NCI-H146 (cell line): ENCODE data around the gene TMEM121.
A peak's percentile ranks its signal among the peaks of the same experiment; 100 is the strongest.
"Not testable (repeated sequence)": the region's sequence is repeated elsewhere in the genome, so short reads cannot be mapped to it uniquely, and the experiment has no call there.

ENCODE experiments used
- DNase-seq: peaks from one replicate; lab custom pipeline; 2025; lab: John Stamatoyannopoulos, UW

Gene TMEM121

GRCh38 chr14:105528586-105529318 is 2.4 kb downstream of the TMEM121 start:
- DNase-seq, result no peak

- DNase-seq, result no peak
Observed at GRCh38 chr14:105529319-105529568, 2.9 kb downstream of the TMEM121 start.

DNA sequence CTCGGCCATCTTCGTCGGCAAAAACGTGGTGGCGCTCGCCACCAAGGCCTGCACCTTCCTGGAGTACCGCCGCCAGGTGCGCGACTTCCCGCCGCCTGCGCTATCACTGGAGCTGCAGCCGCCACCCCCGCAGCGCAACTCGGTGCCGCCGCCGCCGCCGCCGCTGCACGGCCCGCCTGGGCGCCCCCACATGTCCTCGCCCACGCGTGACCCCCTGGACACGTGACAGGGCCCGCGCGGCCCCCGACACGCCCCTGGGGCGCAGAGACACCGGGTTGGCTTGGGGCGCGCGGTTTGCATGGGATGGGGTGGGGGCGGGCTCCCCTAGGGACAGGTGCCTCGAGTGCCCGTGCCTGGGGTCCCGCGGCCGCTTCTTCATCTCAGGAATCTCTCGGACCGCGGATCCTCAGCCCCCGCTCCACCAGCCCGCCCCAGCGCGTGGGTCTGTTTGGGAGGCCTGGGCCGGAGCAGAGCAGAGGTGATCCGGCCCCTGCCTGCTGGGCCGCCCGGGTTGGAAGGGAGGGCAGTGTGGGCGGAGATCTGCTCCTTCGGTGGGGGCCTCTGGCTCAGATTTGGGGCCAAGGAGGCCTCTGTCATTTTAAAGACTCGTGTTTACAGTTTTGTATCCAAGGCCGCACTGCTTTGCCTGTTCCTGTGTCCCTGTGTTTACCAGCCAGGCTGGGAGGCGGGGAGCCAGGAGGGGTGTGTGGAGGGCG is 3.3 kb downstream of the TMEM121 start:
- no peak for DNase-seq

GRCh38 chr14:105530285-105531087 is 4.1 kb downstream of the TMEM121 start:
- DNase-seq, result no peak

- DNase-seq, result no peak
Observed at GRCh38 chr14:105531088-105531893, 4.9 kb downstream of the TMEM121 start.

DNA sequence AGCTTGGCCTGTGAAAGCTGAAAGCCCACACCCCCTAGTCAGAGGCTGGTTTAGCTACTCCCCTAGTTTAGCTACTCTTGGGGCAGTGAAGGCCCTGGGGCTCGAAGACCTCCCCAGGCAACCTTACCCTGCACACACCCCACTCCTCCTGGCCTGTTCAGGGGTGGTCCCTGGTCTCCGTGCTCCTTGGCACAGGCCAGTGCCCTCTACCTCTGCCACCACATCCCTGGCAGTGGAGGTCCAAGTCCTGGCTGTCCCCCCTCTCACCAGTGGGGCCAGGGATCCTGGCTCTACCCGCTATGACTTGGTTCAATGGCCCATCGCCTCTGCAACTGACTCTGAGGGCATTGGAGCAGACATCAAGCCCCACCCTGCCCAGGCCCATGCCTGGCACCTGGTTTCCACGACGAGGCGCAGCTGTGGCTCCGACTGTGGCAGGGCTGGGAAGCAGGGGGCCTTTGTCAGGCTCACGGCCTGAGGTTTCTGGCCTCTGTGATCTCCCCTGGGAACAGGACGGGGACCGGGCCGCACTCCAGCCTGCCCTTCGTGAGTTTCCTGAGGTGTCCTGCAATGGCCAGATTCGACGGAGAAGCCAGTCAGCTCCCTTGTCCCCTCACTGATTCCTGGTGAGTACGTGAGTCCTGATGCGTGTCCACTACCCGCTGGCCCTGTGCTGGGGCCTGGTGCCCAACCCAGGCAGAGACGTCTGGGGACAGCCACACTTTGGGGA is 5.7 kb downstream of the TMEM121 start:
- DNase-seq, result no peak

DNA sequence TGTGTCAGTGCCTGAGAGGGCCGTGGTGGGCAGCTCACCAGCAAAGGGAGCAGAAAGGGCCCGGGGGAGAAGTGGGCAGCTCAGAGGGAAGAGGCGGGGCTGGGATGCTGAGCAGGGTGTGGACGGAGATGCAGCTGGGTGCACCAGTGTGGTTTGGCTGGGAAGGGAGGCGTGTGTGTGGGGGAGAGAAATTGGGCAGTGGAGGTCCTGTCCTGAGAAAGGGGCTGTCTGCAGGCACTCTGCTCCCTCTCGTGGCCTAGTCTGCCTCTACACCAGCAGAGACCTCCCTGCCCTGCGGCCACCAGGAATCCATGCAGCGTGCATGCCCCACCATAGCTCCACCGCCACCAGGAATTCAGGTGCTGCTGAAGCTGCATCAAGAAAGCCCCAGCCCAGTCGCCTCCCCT is 6.4 kb downstream of the TMEM121 start:
- DNase-seq, result no peak

- no peak for DNase-seq
Observed at GRCh38 chr14:105533391-105533790, 7.0 kb downstream of the TMEM121 start.

- DNase-seq, result no peak
Observed at GRCh38 chr14:105533811-105534498, 7.6 kb downstream of the TMEM121 start.

DNA sequence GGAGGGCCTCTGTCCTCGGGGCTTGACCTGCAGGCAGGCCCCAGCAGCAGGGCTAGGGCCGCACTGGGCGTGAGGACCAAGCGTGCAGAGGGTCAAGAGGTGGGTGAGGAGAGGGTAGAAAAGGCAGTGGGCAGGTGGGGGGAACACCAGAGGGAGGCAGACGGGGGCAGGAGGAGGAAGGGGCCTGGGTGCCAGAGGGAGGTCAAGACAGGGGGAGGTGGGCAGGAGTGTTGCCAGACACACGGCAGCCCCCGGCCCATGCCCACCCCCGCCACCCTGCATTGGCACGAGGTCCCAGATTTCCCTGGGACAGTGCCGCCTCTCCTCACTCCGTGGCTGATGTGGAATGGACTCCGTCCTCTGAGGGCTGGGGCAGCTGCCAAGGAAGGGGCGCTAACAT is 8.2 kb downstream of the TMEM121 start:
- DNase-seq, result no peak

DNA sequence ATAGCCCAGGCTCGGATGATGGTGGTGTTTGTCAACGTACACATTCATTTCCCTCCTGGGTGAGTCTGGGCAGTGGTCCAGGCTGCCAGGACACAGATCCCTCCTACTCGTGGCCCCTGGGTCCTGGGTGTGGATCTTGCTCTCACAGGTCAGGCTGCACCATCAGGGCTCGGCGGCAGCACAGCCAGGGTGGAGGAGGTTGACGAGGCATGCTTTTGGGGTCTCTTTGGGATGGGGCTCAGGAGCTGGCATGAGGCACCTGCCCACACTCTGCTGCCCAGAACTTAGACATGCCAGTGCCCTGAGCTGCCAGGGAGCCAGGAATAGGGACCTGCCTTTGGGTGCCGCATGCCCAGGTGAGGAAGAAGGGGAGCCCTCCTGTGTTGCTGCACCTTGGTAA is 9.7 kb downstream of the TMEM121 start:
- no peak for DNase-seq

DNA sequence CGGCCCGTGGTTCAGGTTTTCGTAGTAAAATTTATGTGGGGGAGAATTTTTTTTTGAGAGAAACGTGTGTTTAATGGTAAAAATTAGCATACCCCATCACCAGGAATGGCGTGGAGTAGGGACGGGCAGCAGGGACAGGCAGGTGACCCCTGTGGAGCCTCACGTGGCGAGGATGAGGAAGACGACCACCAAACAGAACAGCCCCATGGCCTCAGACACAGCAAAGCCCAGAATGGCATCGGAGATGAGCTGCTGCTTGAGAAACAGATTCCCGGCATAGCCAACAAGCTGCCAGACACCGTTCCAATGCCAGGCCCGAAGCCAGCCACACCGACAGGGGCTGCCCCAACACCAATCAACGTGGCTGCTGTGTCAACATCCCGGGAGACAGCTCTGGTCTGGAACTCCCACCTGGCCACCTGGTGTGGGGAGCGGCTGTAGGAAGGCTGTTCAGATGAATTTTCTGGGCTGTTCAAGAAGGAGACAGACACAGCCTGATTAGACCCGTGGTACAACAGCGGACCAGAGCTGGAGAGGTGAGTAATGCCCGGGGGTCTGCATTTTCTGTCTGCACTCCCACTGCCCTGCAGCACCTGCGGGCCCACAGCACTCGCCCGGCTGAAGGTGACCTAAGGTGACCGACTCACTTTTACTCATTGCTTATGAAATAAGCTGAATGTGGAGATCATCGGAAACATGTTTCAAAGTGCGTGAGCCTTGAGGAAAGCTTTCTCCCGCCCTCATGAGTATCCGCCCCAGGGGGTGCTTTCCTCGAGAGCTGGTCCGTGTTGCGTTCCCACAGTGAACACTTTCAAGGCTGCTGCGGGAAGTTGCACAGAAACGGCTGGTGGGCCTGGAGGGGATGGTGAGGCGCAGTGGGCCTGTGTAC is 10.6 kb downstream of the TMEM121 start:
- DNase-seq, result peak; percentile 43

GRCh38 chr14:105537580-105538474 is 11.4 kb downstream of the TMEM121 start:
- peak; percentile 41 for DNase-seq

- DNase-seq, result no peak
Observed at GRCh38 chr14:105538481-105539049, 12.2 kb downstream of the TMEM121 start.

DNA sequence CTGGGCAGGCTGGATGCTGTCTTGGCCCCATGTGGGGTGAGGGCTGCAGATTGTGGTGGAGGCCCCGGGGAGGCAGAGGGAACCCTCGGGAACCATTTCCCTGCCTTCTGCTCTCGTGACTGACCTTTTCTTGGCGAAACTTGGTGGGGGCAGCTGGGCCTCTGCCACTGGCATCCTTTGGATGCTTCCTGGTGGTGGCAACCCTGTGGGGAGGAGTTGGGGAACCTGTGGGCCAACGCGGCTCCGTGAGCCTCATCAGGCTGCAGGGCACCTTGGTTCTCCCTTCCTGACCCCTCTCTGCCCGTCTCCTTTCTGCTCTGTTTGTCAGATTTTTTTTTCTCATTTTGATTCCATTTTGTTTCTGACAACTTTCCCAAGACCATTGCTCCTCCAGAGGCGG is 14.4 kb downstream of the TMEM121 start:
- no peak for DNase-seq

DNA sequence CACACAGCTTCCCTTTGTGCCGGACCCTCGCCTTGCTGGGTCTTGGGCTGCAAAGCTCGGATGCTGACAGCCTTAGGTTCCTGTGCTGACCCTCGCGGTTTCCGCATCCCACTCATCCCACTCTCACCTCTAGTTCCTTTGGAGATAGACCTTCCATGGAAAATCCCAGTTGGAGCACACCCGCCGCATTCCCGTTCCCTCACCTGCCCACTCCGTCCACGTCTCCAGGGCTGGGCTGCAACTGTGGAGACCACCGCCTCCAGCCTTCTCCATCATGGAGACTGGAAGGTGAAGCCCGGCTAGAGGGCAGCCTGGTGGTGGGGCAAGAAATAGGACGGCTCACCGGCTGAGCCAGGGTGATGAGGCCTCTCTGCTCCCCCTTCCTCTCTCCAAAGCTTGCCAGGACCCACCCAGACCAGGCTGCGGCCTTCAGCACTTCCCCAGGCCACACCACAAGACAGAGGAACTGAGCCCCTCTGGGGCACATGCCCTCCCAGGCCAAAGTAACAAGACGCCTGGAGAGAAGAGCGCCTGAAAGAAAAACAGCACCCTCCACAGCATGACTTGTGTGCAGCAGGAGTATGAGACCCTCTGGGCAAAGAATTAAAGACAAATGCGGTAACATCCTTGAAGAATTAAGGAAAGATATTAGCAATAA is 15.0 kb downstream of the TMEM121 start:
- DNase-seq, result no peak

- DNase-seq, result not testable (repeated sequence)
Observed at GRCh38 chr14:105545676-105546075, 19.3 kb downstream of the TMEM121 start.

GRCh38 chr14:105546410-105546809 is 20.0 kb downstream of the TMEM121 start:
- not testable (repeated sequence) for DNase-seq
